GM06990 (cell line): Measurements from ENCODE around the gene STAT3.
A peak's percentile ranks its signal among the peaks of the same experiment; 100 is the strongest.

Experiments used
- DNase-seq: peaks from one replicate; pipeline ENCODE4 v3.0.0-alpha.2; 2011; ENCODE audit not compliant: insufficient read length; ENCODE audit errors: extremely low read depth
- H3K27me3 ChIP-seq: replicated peaks from 2 replicates; pipeline ENCODE4 v1.6.0; 2011; ENCODE audit warnings: low read length; ENCODE audit not compliant: control insufficient read depth, insufficient read depth
- H3K36me3 ChIP-seq: 2 replicates; pipeline ENCODE4 v1.5.1; 2011; ENCODE audit warnings: low read length; ENCODE audit not compliant: control insufficient read depth, insufficient read depth
- H3K4me3 ChIP-seq: replicated peaks from 2 replicates; pipeline ENCODE4 v1.5.1; 2011; ENCODE audit warnings: low read depth, mild to moderate bottlenecking, control low read depth, low read length
- TF ChIP-seq, protein P1 (sequence below): IDR thresholded peaks from 2 replicates; pipeline ENCODE4 v1.5.1; 2011; ENCODE audit warnings: low read length, control low read depth, mild to moderate bottlenecking, inconsistent platforms; ENCODE audit not compliant: insufficient read depth, poor library complexity, severe bottlenecking

Gene STAT3

DNA sequence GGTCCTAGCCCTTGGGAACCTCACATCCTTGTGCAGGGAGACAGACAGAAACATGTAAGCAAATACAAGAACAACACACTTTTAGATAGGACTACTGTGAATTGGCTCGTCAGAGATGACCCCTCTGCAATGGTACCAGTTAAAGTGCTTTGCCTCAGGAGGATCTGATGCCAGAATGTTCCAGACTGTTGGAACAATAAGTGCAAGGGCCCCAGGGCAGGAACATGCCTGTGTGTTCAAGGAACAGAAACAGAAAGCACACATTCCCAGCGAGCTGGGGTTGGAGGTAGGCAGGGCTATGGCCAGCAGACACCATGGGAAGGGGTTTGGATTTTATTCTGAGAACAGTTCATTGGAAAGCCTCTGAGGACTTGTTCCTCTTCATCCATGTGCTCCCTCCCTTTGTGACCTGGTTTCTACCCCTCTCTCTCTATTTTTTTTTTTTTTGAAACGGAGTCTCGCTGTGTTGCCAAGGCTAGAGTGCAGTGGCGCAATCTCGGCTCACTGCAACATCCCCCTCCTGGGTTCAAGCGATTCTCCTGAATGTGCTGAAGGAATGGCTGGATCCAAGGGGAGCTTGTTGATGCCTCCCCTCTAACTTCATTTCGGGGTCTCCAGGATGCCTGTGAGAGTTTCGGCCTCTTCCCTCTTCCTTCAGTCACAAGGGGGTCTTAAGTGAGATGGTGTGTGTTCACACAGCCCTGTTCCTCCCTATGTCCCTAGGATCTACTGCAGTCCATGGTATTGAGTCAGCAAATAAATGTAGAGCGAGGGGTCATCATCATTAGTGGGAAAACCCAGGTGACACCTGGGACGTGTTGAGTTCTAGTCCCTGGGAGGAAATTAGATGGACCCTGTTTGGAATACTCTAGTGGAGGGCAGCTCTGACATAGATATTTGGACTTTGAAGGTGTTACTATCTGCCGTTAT is 93.5 kb downstream of the STAT3 start:
- no peak overlapping the region for H3K4me3 ChIP-seq
- H3K27me3 ChIP-seq: no peaks in the 10 kb centered on the region
- no peak for DNase-seq
- H3K36me3 ChIP-seq: peaks cover 5% of the 10 kb centered on the region; the same call in 1 of the 2 replicates
- TF ChIP-seq, protein P1, sequence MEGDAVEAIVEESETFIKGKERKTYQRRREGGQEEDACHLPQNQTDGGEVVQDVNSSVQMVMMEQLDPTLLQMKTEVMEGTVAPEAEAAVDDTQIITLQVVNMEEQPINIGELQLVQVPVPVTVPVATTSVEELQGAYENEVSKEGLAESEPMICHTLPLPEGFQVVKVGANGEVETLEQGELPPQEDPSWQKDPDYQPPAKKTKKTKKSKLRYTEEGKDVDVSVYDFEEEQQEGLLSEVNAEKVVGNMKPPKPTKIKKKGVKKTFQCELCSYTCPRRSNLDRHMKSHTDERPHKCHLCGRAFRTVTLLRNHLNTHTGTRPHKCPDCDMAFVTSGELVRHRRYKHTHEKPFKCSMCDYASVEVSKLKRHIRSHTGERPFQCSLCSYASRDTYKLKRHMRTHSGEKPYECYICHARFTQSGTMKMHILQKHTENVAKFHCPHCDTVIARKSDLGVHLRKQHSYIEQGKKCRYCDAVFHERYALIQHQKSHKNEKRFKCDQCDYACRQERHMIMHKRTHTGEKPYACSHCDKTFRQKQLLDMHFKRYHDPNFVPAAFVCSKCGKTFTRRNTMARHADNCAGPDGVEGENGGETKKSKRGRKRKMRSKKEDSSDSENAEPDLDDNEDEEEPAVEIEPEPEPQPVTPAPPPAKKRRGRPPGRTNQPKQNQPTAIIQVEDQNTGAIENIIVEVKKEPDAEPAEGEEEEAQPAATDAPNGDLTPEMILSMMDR: no peak

DNA sequence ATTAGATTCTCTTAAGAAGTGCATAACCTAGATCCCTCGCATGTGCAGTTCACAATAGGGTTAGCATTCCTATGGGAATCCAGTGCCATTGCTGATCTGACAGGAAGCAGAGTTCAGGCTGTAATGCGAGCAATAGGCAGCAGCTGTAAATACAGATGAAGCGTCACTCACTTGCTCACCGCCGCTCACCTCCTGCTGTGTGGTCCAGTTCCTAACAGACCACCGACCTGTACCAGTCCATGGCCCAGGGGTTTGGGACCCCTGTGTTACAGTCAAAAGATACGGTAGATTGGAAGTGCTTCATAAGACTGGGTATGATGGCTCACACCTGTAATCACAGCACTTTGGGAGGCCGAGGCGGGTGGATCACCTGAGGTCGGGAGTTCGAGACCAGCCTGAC is 97.1 kb downstream of the STAT3 start:
- TF ChIP-seq, protein P1: no peak
- Histone ChIP-seq H3K4me3 (no peak overlapping the region), H3K36me3 (peaks cover 3% of the 10 kb centered on the region; the same call in 1 of the 2 replicates), H3K27me3 (no peaks in the 10 kb centered on the region)
- DNase-seq: no peak

DNA sequence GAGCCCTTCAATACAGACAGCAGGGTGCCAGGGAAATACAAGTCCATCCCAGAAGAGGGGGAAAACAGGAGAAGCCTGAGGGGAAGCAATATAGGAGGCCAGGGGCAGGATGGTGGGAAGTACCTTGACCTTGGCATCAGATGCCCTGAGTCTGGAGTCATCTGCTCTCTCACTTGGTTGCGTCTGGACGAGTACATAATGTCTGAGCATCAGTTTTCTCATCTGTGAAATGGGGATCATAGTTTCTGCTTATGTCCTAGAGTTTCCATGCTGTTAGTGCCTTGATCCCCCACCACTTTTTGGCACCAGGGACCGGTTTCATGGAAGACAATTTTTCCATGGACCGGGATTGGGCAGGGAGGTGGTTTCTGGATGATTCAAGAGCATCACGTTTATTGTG is 97.7 kb downstream of the STAT3 start:
- TF ChIP-seq, protein P1: no peak

DNA sequence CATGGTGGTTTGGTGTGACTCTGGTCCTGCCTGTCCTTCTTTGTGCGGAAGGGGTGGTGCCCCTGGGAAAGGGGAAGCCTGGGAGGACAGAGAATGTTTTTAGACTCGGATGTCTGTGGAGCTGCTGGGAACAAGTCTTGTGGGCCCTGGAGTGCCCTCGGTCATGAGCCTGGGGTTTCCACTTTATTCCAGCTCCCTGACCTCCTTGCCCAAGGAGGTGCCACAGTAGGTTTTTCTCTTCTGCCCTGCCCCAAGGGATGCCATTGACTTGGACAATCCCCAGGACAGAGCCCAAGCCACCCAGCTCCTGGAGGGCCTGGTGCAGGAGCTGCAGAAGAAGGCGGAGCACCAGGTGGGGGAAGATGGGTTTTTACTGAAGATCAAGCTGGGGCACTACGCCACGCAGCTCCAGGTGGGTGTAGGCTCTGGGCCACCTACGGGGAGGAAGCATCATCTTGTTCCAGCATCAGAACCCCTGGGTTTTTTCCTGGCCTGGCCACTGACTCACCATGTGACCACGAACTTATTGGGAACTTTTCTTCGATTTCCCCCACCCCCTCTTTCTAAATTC is 98.5 kb downstream of the STAT3 start:
- no peak for DNase-seq
- TF ChIP-seq, protein P1: no peak
- Histone ChIP-seq H3K36me3 (peaks cover 1% of the 10 kb centered on the region; the same call in 1 of the 2 replicates), H3K4me3 (peak overlapping the region; percentile 73), H3K27me3 (no peaks in the 10 kb centered on the region)

More for the DNA sequence above, 97.7 kb downstream of the STAT3 start:
- peaks cover 1% of the 10 kb centered on the region; the same call in 1 of the 2 replicates for H3K36me3 ChIP-seq
- DNase-seq: no peak
- H3K27me3 ChIP-seq: no peaks in the 10 kb centered on the region
- H3K4me3 ChIP-seq: no peak overlapping the region; the same call in 1 of the 2 replicates

DNA sequence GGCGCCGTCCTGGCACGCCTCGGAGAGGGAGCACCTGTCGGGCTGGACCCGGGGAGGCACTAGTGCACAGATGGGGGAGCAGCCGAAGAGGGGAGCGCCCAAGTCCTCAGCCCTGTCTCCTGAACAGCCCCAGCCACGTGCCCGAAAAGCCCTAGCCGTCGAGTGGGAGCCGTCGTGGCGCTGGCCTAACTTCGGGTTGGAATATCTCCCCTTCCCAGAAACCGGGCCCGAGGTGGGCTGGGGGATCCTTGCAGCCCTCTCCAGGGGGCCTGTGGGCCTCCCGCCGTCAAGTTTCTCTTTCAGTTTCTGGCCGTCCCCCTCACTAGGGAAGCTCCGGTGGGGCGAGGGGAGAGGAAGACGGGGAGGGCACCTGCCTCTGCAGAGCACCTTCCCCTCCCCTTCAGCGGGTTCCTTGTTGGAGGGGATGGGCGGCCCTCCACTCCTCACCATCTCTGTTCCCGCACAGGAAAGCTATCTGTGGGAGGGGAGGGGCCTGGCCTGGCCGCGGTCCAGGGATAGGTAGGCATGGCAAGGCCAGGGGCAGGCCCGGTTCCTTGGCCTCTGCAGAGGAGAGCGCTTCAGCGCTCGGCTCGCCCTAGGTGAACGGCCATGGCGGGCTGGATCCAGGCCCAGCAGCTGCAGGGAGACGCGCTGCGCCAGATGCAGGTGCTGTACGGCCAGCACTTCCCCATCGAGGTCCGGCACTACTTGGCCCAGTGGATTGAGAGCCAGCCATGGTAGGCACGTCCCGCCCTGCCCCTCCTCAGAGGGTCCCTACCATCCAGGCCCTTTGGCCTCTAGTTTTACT is 99.2 kb downstream of the STAT3 start:
- DNase-seq: peak; percentile 55
- H3K4me3 ChIP-seq: peak overlapping the region; percentile 73
- H3K36me3 ChIP-seq: peaks cover 1% of the 10 kb centered on the region; the same call in 1 of the 2 replicates
- TF ChIP-seq, protein P1: no peak
- H3K27me3 ChIP-seq: no peaks in the 10 kb centered on the region
